Kidney capillary endothelial cell (primary cell): ENCODE data around the gene PLXDC1.
"Not testable (repeated sequence)": the region's sequence is repeated elsewhere in the genome, so short reads cannot be mapped to it uniquely, and the experiment has no call there.

Source experiments
- DNase-seq: peaks from one replicate; pipeline ENCODE4 v3.0.0-alpha.2; 2018; ENCODE audit warnings: low spot score

PLXDC1 gene

GRCh38 chr17:39181303-39181702 lies 29.9 kb upstream of the PLXDC1 start:
- DNase-seq = no peak

- no peak for DNase-seq
Observed at GRCh38 chr17:39178536-39178935, 27.1 kb upstream of the PLXDC1 start.

- DNase-seq = no peak
Observed at GRCh38 chr17:39177256-39177655, 25.8 kb upstream of the PLXDC1 start.

GRCh38 chr17:39175695-39176093 lies 24.3 kb upstream of the PLXDC1 start:
- DNase-seq = peak; percentile 34

GRCh38 chr17:39174920-39175694 lies 23.7 kb upstream of the PLXDC1 start:
- DNase-seq = no peak

- no peak for DNase-seq
Observed at GRCh38 chr17:39173526-39174274, 22.3 kb upstream of the PLXDC1 start.

- no peak for DNase-seq
Observed at GRCh38 chr17:39173080-39173479, 21.6 kb upstream of the PLXDC1 start.

- no peak for DNase-seq
Observed at GRCh38 chr17:39171933-39172332, 20.5 kb upstream of the PLXDC1 start.

GRCh38 chr17:39170558-39170957 lies 19.1 kb upstream of the PLXDC1 start:
- DNase-seq = no peak

- no peak for DNase-seq
Observed at GRCh38 chr17:39170109-39170508, 18.7 kb upstream of the PLXDC1 start.

- DNase-seq = no peak
Observed at GRCh38 chr17:39169518-39169917, 18.1 kb upstream of the PLXDC1 start.

- DNase-seq = no peak
Observed at GRCh38 chr17:39169101-39169500, 17.7 kb upstream of the PLXDC1 start.

GRCh38 chr17:39168503-39168902 lies 17.1 kb upstream of the PLXDC1 start:
- not testable (repeated sequence) for DNase-seq

- no peak for DNase-seq
Observed at GRCh38 chr17:39167476-39167875, 16.0 kb upstream of the PLXDC1 start.

GRCh38 chr17:39166437-39167335 lies 15.2 kb upstream of the PLXDC1 start:
- no peak for DNase-seq

GRCh38 chr17:39165841-39166349 lies 14.5 kb upstream of the PLXDC1 start, which contains the start of gene ARL5C:
ARL5C (minus strand) TSS chr17:39166161; CDS start chr17:39165760, 401 bp downstream.
- DNase-seq = no peak

GRCh38 chr17:39165178-39165840 lies 13.9 kb upstream of the PLXDC1 start:
- no peak for DNase-seq

- DNase-seq = peak; percentile 61
Observed at GRCh38 chr17:39164675-39165143, 13.3 kb upstream of the PLXDC1 start.

GRCh38 chr17:39161962-39162361 lies 10.5 kb upstream of the PLXDC1 start:
- no peak for DNase-seq

- DNase-seq = no peak
Observed at GRCh38 chr17:39158623-39159022, 7.2 kb upstream of the PLXDC1 start.

GRCh38 chr17:39156491-39156890 lies 5.1 kb upstream of the PLXDC1 start:
- DNase-seq = no peak
